HG03457 (cell line): Measurements from ENCODE around the gene MYCN.
"Not testable (repeated sequence)": the region's sequence is repeated elsewhere in the genome, so short reads cannot be mapped to it uniquely, and the experiment has no call there.

ENCODE experiments used
- ATAC-seq: cut with Tn5 transposase; IDR thresholded peaks from one replicate; pipeline ENCODE4 v1.9.1; 2021; ENCODE audit warnings: moderate number of reproducible peaks; ENCODE audit not compliant: unreplicated experiment

The MYCN gene

GRCh38 chr2:15956751-15957736, 16.7 kb downstream of the MYCN start:
- ATAC-seq, result no peak

GRCh38 chr2:15957881-15958713, 17.7 kb downstream of the MYCN start:
- ATAC-seq, result no peak

DNA sequence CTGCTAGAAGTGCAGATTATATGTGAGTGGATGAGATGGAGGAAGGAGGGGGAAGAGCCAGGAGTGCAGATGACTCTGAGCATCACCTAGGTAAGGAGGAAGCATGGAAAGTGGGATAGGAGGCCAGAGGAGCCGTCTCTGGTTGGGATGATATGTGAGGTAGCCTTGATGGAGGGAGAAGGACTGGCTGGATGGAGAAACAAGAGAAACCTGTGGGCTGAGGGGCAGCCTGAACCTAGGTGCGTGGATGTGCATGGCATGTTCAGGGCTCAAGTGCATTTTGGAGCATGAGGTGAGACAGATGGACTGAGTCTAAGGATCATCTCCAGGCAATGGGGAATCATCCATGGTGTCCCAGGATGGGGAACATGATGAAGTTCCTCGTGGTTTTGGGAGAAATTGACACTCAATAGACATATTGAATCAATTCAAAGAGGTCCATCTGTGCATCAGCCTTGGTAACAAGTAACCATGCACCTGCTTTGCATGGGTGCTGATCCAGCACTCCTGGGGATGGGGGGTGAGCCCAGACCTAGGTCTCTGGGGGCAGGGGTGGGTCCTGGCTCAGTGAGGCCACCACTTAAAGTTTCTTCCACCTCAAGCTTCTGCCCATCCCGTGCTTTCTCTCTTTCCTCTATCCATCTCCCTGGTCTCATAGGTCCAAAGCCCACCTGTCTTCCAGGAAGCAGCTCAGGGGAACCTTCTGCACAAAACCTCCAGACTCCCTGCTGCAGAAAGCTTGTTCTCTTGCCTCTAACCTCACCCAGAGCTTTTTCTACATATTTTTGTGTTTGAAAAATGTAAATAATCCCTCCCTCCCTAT, 19.2 kb downstream of the MYCN start:
- no peak for ATAC-seq

GRCh38 chr2:15960154-15960520, 19.8 kb downstream of the MYCN start:
- ATAC-seq, result not testable (repeated sequence)

DNA sequence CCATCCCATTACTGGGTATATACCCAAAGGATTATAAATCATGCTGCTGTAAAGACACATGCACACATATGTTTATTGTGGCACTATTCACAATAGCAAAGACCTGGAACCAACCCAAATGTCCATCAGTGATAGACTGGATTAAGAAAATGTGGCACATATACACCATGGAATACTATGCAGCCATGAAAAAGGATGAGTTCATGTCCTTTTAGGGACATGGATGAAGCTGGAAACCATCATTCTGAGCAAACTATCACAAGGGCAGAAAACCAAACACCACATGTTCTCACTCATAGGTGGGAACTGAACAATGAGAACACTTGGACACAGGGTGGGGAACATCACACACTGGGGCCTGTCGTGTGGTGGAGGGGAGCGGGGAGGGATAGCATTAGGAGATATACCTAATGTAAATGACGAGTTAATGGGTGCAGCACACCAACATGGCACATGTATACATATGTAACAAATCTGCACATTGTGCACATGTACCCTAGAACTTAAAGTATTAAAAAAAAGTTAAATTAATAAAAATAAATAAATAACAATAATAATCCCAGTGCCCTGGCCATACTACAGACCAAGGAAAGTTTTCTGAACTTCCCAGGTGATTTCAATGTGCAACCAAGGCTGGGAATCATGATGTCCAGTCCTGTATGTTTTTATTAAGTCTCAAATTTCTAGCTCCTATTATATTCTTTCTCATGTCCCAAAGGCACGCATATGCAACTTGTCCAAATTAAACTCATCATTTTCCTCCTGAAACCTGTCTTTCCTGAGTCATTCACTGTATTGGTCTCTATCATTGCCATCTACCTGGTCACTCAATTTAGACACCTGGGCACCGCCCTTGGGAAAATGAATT, 23.0 kb downstream of the MYCN start:
- not testable (repeated sequence) for ATAC-seq

DNA sequence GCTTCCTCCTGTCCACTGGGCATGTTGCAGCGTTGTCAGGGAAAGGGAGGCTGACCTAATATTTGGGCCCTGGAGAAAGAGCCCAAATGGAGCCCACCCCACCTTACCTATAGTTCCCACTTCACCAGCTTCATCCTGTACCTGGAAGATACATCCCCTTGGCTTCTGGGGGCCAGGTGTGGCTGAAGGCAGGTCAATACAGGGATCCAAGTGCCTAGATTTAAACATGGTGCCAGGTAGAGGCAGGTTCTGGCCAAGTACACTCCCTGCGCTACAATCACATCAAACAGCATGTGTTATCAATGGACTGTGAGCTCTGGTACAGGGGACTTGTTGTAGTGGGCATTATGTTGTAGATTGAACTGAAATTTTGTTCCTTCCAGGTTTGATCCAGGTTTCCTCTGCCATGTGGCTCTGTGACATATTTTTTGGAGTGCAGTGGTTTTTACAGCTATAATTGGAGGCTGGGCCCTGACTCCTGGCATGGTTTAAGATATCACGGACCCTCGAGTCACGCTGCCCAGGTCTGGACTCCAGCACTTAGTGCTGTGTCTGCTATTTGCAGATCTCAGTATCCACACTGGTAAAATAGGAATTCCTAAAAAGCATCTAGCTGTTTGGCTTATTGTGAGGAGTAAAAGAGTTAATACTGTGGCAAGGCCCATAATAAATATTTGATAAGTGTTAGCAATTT, 23.8 kb downstream of the MYCN start:
- ATAC-seq, result no peak

GRCh38 chr2:15964936-15965563, 24.7 kb downstream of the MYCN start:
- ATAC-seq, result no peak

DNA sequence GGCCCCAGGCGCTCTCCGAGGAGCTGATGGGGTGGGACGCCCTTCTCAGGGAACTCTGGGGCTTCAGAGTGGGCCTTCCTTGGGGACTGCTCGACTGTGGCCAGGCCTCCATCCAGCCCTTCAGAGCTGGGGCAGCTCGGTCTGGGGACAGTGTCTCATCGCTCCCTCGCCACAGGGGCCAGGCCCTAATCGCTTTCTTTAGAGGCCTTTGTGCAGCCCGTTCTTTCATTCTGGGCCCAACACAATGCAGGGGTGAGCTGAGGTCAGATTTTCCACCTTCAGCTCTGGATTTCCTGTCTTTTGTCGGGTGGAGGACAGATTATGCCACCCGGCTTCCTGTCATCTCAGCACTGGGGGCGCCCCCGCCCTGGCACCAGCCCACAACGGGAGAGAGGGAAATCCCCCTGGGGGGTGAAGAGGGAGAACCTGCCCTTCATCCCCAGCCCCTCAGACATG, 25.2 kb downstream of the MYCN start:
- ATAC-seq, result no peak

- no peak for ATAC-seq
These were observed 27.3 kb downstream of the MYCN start for GRCh38 chr2:15967415-15968279.

GRCh38 chr2:15968280-15969178, 28.2 kb downstream of the MYCN start:
- ATAC-seq, result no peak

GRCh38 chr2:15969214-15969613, 28.9 kb downstream of the MYCN start:
- ATAC-seq, result no peak

DNA sequence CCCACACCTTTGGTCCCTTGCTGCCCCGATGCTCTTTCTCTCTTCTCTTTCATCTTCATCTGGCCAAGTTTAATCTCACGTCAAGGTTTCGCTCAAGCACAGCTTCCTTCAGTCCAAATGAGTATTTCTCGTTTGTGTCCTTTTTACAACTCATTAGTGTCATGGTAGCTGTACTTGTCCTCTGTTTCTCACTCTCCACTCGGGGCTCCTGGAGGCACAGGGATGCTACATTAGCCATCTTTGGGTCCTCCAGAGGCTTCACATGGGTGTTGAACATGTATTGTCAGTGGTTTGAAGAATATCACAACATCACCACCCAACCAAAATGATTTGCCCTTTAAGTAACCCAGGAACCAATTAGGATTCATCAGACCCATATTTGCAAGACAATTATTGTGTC, 30.4 kb downstream of the MYCN start:
- ATAC-seq, result no peak

- ATAC-seq, result no peak
These were observed 31.0 kb downstream of the MYCN start for GRCh38 chr2:15971351-15971750.

- no peak for ATAC-seq
These were observed 31.6 kb downstream of the MYCN start for GRCh38 chr2:15971831-15972522.

DNA sequence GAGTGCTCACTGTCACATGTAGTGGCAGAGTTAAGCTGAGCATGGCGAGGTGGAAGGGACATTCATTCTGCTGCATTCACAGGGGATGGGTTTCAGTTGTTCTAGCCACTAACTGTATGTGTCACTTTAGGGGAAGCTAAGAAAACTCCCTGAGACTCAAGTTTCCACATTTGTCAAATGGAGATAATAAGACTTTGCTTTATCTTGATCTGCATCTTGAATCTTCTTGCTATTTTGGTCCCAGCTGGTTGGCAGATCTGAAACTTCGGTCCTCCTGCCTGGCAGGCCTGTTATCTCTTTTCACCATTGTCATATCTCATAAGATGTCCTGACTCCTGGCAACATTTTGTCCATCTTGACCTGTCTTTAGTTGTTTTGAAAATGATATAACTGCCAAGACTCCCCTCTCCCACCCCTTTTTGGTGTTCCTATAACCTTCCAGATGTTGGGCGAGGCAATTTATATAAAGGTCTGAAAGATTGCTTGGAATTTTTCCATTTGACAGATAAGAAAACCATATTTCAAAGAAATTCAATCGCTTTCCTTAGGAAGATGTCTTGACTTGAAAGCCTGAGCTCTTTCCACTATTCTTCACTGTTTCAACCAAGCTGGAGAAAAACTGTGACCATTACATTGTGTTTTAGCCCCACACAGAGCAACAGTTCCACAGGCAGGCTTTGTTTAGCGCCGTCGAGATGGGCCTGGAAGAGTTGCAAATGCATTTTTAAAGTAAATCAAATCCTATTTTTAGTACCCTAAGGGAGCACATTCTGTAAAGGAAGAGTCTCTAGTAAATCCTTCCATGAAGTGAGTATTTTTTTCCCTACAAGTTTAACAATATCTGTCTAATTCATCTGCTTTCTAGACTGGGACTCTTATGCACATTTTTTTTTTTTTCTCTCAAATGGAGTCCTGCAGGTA, 33.4 kb downstream of the MYCN start:
- no peak for ATAC-seq
